Central memory CD8-positive, alpha-beta T cell (primary cell): Measurements from ENCODE around the gene INSL4.

ENCODE experiments used
- ATAC-seq: fragments of 150-1000 bp; cut with Tn5 transposase; replicated peaks from 2 replicates; pipeline ENCODE4 v1.10.0; 2022; ENCODE audit warnings: mild to moderate bottlenecking, moderate FRiP score, moderate number of reproducible peaks; ENCODE audit not compliant: poor library complexity, severe bottlenecking; ENCODE audit errors: extremely low read depth
- DNase-seq, 2 donors: peaks; one replicate each; pipeline ENCODE4 v3.0.0; 2021; ENCODE audit warnings: low spot score in 2 of 2
- H3K27ac Mint-ChIP-seq: one replicate; pipeline ENCODE4 v1.8.0; 2022; ENCODE audit warnings: low read depth, mild to moderate bottlenecking, moderate library complexity, mixed read lengths
- H3K27me3 Mint-ChIP-seq: one replicate; pipeline ENCODE4 v1.8.0; 2022; ENCODE audit warnings: mixed read lengths
- H3K36me3 Mint-ChIP-seq: one replicate; pipeline ENCODE4 v1.8.0; 2022; ENCODE audit warnings: mild to moderate bottlenecking, moderate library complexity, mixed read lengths; ENCODE audit not compliant: insufficient read depth
- H3K4me1 Mint-ChIP-seq: one replicate; pipeline ENCODE4 v1.8.0; 2022; ENCODE audit warnings: mixed read lengths
- H3K4me3 Mint-ChIP-seq: one replicate; pipeline ENCODE4 v1.8.0; 2022; ENCODE audit warnings: mild to moderate bottlenecking, moderate library complexity, mixed read lengths
- H3K9me3 Mint-ChIP-seq: one replicate; pipeline ENCODE4 v1.8.0; 2022; ENCODE audit warnings: mixed read lengths

The INSL4 gene

GRCh38 chr9:5231212-5231611 is at the start of gene INSL4:
INSL4 (plus strand) TSS chr9:5231419; CDS start chr9:5231524, 105 bp downstream.
- H3K27ac Mint-ChIP-seq = no peak within 1 kb of the TSS
- no peak for DNase-seq
- no peaks in the 10 kb centered on the region for H3K9me3 Mint-ChIP-seq

GRCh38 chr9:5184776-5185175 is 46.4 kb upstream of the INSL4 start:
- H3K4me1 Mint-ChIP-seq = peaks cover 10% of the 10 kb centered on the region
- H3K9me3 Mint-ChIP-seq = no peaks in the 10 kb centered on the region
- DNase-seq = no peak
- H3K36me3 Mint-ChIP-seq = no peaks in the 10 kb centered on the region
- no peak overlapping the region for H3K27ac Mint-ChIP-seq
- ATAC-seq = no peak
- no peak overlapping the region for H3K4me3 Mint-ChIP-seq
- no peaks in the 10 kb centered on the region for H3K27me3 Mint-ChIP-seq

More at GRCh38 chr9:5231212-5231611, at the start of gene INSL4:
- no peak for ATAC-seq
- Mint-ChIP-seq H3K4me1 (no peaks in the 10 kb centered on the region), H3K36me3 (no peaks in the 10 kb centered on the region), H3K4me3 (no peak within 1 kb of the TSS), H3K27me3 (peaks cover 50% of the 10 kb centered on the region)

GRCh38 chr9:5185220-5185840 is 45.9 kb upstream of the INSL4 start, which contains the start of gene INSL6:
INSL6 (minus strand) TSS chr9:5185639; CDS start chr9:5185602, 37 bp downstream.
- Mint-ChIP-seq H3K36me3 (no peaks in the 10 kb centered on the region), H3K27me3 (no peaks in the 10 kb centered on the region), H3K9me3 (no peaks in the 10 kb centered on the region), H3K27ac (no peak within 1 kb of the TSS), H3K4me1 (peaks cover 10% of the 10 kb centered on the region), H3K4me3 (no peak within 1 kb of the TSS)
- no peak for ATAC-seq
- no peak for DNase-seq

- no peak overlapping the region for H3K4me3 Mint-ChIP-seq
- H3K27me3 Mint-ChIP-seq = peaks cover 4% of the 10 kb centered on the region
- no peaks in the 10 kb centered on the region for H3K36me3 Mint-ChIP-seq
- ATAC-seq (peak; percentile 81), DNase-seq (peak; percentile 37 to 42)
- no peaks in the 10 kb centered on the region for H3K9me3 Mint-ChIP-seq
- no peak overlapping the region for H3K27ac Mint-ChIP-seq
- H3K4me1 Mint-ChIP-seq = peaks cover 10% of the 10 kb centered on the region
Observed at GRCh38 chr9:5186416-5187169, 44.6 kb upstream of the INSL4 start.

GRCh38 chr9:5188060-5188984 is 42.9 kb upstream of the INSL4 start:
- ATAC-seq (no peak), DNase-seq (no peak)
- no peaks in the 10 kb centered on the region for H3K36me3 Mint-ChIP-seq
- H3K27me3 Mint-ChIP-seq = peaks cover 7% of the 10 kb centered on the region
- no peaks in the 10 kb centered on the region for H3K9me3 Mint-ChIP-seq
- H3K4me1 Mint-ChIP-seq = peaks cover 10% of the 10 kb centered on the region
- H3K27ac Mint-ChIP-seq = no peak overlapping the region
- H3K4me3 Mint-ChIP-seq = no peak overlapping the region

GRCh38 chr9:5191985-5192384 is 39.2 kb upstream of the INSL4 start:
- peaks cover 14% of the 10 kb centered on the region for H3K27me3 Mint-ChIP-seq
- ATAC-seq (no peak), DNase-seq (no peak)
- no peak overlapping the region for H3K27ac Mint-ChIP-seq
- H3K9me3 Mint-ChIP-seq = no peaks in the 10 kb centered on the region
- no peaks in the 10 kb centered on the region for H3K36me3 Mint-ChIP-seq
- no peak overlapping the region for H3K4me3 Mint-ChIP-seq
- no peaks in the 10 kb centered on the region for H3K4me1 Mint-ChIP-seq

- ATAC-seq (no peak), DNase-seq (no peak)
- Mint-ChIP-seq H3K4me3 (no peak overlapping the region), H3K9me3 (no peaks in the 10 kb centered on the region), H3K4me1 (no peaks in the 10 kb centered on the region), H3K36me3 (no peaks in the 10 kb centered on the region), H3K27me3 (peaks cover 14% of the 10 kb centered on the region), H3K27ac (no peak overlapping the region)
Observed at GRCh38 chr9:5193345-5193744, 37.9 kb upstream of the INSL4 start.

GRCh38 chr9:5195463-5195862 is 35.8 kb upstream of the INSL4 start:
- Mint-ChIP-seq H3K4me3 (no peak overlapping the region), H3K9me3 (no peaks in the 10 kb centered on the region), H3K27me3 (peaks cover 29% of the 10 kb centered on the region), H3K4me1 (no peaks in the 10 kb centered on the region), H3K27ac (no peak overlapping the region), H3K36me3 (no peaks in the 10 kb centered on the region)
- DNase-seq (no peak), ATAC-seq (no peak)

GRCh38 chr9:5205071-5205470 is 26.1 kb upstream of the INSL4 start:
- no peaks in the 10 kb centered on the region for H3K4me1 Mint-ChIP-seq
- DNase-seq (no peak), ATAC-seq (no peak)
- peaks cover 41% of the 10 kb centered on the region for H3K27me3 Mint-ChIP-seq
- H3K36me3 Mint-ChIP-seq = no peaks in the 10 kb centered on the region
- H3K4me3 Mint-ChIP-seq = no peak overlapping the region
- H3K27ac Mint-ChIP-seq = no peak overlapping the region
- H3K9me3 Mint-ChIP-seq = no peaks in the 10 kb centered on the region

- H3K27me3 Mint-ChIP-seq = peaks cover 56% of the 10 kb centered on the region
- H3K9me3 Mint-ChIP-seq = no peaks in the 10 kb centered on the region
- ATAC-seq (no peak), DNase-seq (no peak)
- no peak overlapping the region for H3K27ac Mint-ChIP-seq
- no peaks in the 10 kb centered on the region for H3K4me1 Mint-ChIP-seq
- no peak overlapping the region for H3K4me3 Mint-ChIP-seq
- H3K36me3 Mint-ChIP-seq = no peaks in the 10 kb centered on the region
Observed at GRCh38 chr9:5230554-5230953, 665 bp upstream of the INSL4 start.

- Mint-ChIP-seq H3K27me3 (no peaks in the 10 kb centered on the region), H3K36me3 (no peaks in the 10 kb centered on the region), H3K27ac (peak overlapping the region; percentile 3), H3K4me1 (no peaks in the 10 kb centered on the region), H3K4me3 (no peak overlapping the region), H3K9me3 (no peaks in the 10 kb centered on the region)
- ATAC-seq (no peak), DNase-seq (no peak)
Observed at GRCh38 chr9:5263351-5264218, 32.4 kb downstream of the INSL4 start.

- peak overlapping the region; percentile 3 for H3K27ac Mint-ChIP-seq
- H3K4me1 Mint-ChIP-seq = no peaks in the 10 kb centered on the region
- DNase-seq (no peak), ATAC-seq (no peak)
- H3K4me3 Mint-ChIP-seq = no peak overlapping the region
- H3K36me3 Mint-ChIP-seq = no peaks in the 10 kb centered on the region
- no peaks in the 10 kb centered on the region for H3K27me3 Mint-ChIP-seq
- no peaks in the 10 kb centered on the region for H3K9me3 Mint-ChIP-seq
Observed at GRCh38 chr9:5264219-5264595, 33.0 kb downstream of the INSL4 start.
